DMS 273 (cell line): ENCODE data around the gene BRPF1.

Experiments used
- DNase-seq: peaks from one replicate; lab custom pipeline; 2025; ENCODE audit not compliant: unreplicated experiment; lab: John Stamatoyannopoulos, UW

Gene BRPF1

GRCh38 chr3:9732080-9732739 lies 675 bp downstream of the BRPF1 start:
- DNase-seq, result peak; percentile 56

- DNase-seq, result peak; percentile 31
Measured at GRCh38 chr3:9732740-9733115, 1.2 kb downstream of the BRPF1 start.

- DNase-seq, result no peak
Measured at GRCh38 chr3:9736831-9737230, 5.3 kb downstream of the BRPF1 start.

- no peak for DNase-seq
Measured at GRCh38 chr3:9739181-9739580, 7.6 kb downstream of the BRPF1 start.

GRCh38 chr3:9742560-9742959 lies 11.0 kb downstream of the BRPF1 start:
- DNase-seq, result no peak

GRCh38 chr3:9743548-9743947 lies 12.0 kb downstream of the BRPF1 start:
- DNase-seq, result no peak

GRCh38 chr3:9744162-9744561 lies 12.6 kb downstream of the BRPF1 start:
- no peak for DNase-seq

GRCh38 chr3:9745521-9745920 lies 14.0 kb downstream of the BRPF1 start:
- no peak for DNase-seq

GRCh38 chr3:9746330-9746729 lies 14.8 kb downstream of the BRPF1 start:
- DNase-seq, result peak; percentile 75

- DNase-seq, result no peak
Measured at GRCh38 chr3:9747267-9747666, 15.7 kb downstream of the BRPF1 start.

- no peak for DNase-seq
Measured at GRCh38 chr3:9748031-9748430, 16.5 kb downstream of the BRPF1 start.

GRCh38 chr3:9749296-9749644 lies 17.7 kb downstream of the BRPF1 start:
- peak; percentile 83 for DNase-seq

GRCh38 chr3:9749645-9750555 lies 18.4 kb downstream of the BRPF1 start, which contains the start of gene OGG1:
OGG1 (plus strand) TSS chr3:9749952; CDS start chr3:9750287, 335 bp downstream.
- peak; percentile 98 for DNase-seq

GRCh38 chr3:9750556-9751411 lies 19.2 kb downstream of the BRPF1 start:
- peak; percentile 17 for DNase-seq

- DNase-seq, result no peak
Measured at GRCh38 chr3:9754678-9755077, 23.1 kb downstream of the BRPF1 start.

- no peak for DNase-seq
Measured at GRCh38 chr3:9757427-9757826, 25.9 kb downstream of the BRPF1 start.

- DNase-seq, result no peak
Measured at GRCh38 chr3:9760779-9761505, 29.4 kb downstream of the BRPF1 start.

GRCh38 chr3:9761919-9762318 lies 30.4 kb downstream of the BRPF1 start:
- no peak for DNase-seq

GRCh38 chr3:9762871-9763270 lies 31.3 kb downstream of the BRPF1 start:
- no peak for DNase-seq

- no peak for DNase-seq
Measured at GRCh38 chr3:9765865-9766264, 34.3 kb downstream of the BRPF1 start.

- no peak for DNase-seq
Measured at GRCh38 chr3:9767418-9767817, 35.9 kb downstream of the BRPF1 start.
